HEK293 (cell line): ENCODE data around the gene AP5Z1.

ENCODE experiments used
- BCL11A ChIP-seq: fragments of 450-650 bp; formaldehyde crosslinking; IDR thresholded peaks from 2 replicates; pipeline ENCODE4 v1.5.1; 2016; ENCODE audit warnings: low read depth, missing biosample characterization, missing genetic modification characterization
- TCF7L2 ChIP-seq: IDR thresholded peaks from 2 replicates; pipeline ENCODE4 v1.6.1; 2011; ENCODE audit warnings: low read depth, mild to moderate bottlenecking, inconsistent platforms, low read length, moderate library complexity, borderline replicate concordance
- ZNF157 ChIP-seq: fragments of 450-650 bp; formaldehyde crosslinking; IDR thresholded peaks from 2 replicates; pipeline ENCODE4 v1.5.1; 2016; ENCODE audit warnings: missing biosample characterization, missing genetic modification characterization
- ZNF266 ChIP-seq: fragments of 450-650 bp; formaldehyde crosslinking; IDR thresholded peaks from 2 replicates; pipeline ENCODE4 v1.5.1; 2016; ENCODE audit warnings: missing biosample characterization, missing genetic modification characterization, low read depth
- ZNF530 ChIP-seq: fragments of 450-650 bp; formaldehyde crosslinking; IDR thresholded peaks from 2 replicates; pipeline ENCODE4 v1.5.1; 2016; ENCODE audit warnings: low read depth, missing biosample characterization, missing genetic modification characterization
- ZNF558 ChIP-seq: fragments of 450-650 bp; formaldehyde crosslinking; IDR thresholded peaks from 2 replicates; pipeline ENCODE4 v1.5.1; 2016; ENCODE audit warnings: missing biosample characterization, missing genetic modification characterization
- ZNF624 ChIP-seq: fragments of 450-650 bp; formaldehyde crosslinking; IDR thresholded peaks from 2 replicates; pipeline ENCODE4 v1.5.1; 2017; ENCODE audit warnings: missing biosample characterization, missing genetic modification characterization
- ZNF664 ChIP-seq: fragments of 450-650 bp; formaldehyde crosslinking; IDR thresholded peaks from 2 replicates; pipeline ENCODE4 v1.5.1; 2016; ENCODE audit warnings: missing biosample characterization, missing genetic modification characterization
- ZNF76 ChIP-seq: fragments of 450-650 bp; formaldehyde crosslinking; IDR thresholded peaks from 2 replicates; pipeline ENCODE4; 2016; ENCODE audit warnings: low read depth, missing biosample characterization, missing genetic modification characterization, borderline replicate concordance
- TF ChIP-seq, protein P1 (sequence below): fragments of 450-650 bp; formaldehyde crosslinking; IDR thresholded peaks from 2 replicates; pipeline ENCODE4 v1.5.1; 2016; ENCODE audit warnings: missing biosample characterization, missing genetic modification characterization
- TF ChIP-seq, protein P2 (sequence below): fragments of 450-650 bp; formaldehyde crosslinking; IDR thresholded peaks from 2 replicates; pipeline ENCODE4 v1.5.1; 2016; ENCODE audit warnings: missing biosample characterization, missing genetic modification characterization
- TF ChIP-seq, protein P3 (sequence below): fragments of 450-650 bp; formaldehyde crosslinking; IDR thresholded peaks from 2 replicates; pipeline ENCODE4 v1.5.1; 2016; ENCODE audit warnings: missing biosample characterization, missing genetic modification characterization

DNA sequence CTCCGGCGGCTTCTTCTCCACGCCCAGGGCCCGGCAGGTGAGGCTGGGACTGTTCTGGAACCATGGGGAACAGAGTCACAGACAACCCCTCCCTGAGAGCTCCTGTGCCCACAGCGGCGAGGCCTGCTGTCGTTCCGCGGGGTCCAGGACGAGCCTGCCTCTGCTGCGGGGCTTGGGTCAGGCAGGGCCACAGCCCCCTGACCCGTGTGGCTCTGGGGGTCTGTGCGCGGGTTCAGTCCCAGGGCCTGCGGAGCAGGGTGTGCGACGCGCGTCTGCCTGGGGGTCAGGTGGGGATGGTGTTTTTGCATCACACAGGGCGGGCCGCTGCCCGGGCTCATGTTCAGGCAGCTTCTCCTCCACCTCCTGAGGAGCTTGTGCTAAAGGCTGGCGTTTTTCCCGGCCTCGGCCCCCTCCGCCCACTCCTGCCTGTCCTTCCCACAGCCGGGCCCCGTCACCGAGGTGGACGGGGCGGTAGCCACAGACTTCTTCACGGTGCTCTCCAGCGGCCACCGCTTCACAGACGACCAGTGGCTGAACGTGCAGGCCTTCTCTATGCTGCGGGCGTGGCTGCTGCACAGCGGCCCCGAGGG, 8.4 kb downstream of the AP5Z1 start:
- TF ChIP-seq ZNF530 (tag by site-specific recombination) (no peak), ZNF558 (tag by site-specific recombination) (no peak), ZNF76 (no peak), ZNF664 (tag by site-specific recombination) (no peak), ZNF157 (tag by site-specific recombination) (no peak), ZNF266 (no peak), ZNF624 (tag by site-specific recombination) (no peak), BCL11A (no peak), TCF7L2 (no peak)
- TF ChIP-seq, protein P1, sequence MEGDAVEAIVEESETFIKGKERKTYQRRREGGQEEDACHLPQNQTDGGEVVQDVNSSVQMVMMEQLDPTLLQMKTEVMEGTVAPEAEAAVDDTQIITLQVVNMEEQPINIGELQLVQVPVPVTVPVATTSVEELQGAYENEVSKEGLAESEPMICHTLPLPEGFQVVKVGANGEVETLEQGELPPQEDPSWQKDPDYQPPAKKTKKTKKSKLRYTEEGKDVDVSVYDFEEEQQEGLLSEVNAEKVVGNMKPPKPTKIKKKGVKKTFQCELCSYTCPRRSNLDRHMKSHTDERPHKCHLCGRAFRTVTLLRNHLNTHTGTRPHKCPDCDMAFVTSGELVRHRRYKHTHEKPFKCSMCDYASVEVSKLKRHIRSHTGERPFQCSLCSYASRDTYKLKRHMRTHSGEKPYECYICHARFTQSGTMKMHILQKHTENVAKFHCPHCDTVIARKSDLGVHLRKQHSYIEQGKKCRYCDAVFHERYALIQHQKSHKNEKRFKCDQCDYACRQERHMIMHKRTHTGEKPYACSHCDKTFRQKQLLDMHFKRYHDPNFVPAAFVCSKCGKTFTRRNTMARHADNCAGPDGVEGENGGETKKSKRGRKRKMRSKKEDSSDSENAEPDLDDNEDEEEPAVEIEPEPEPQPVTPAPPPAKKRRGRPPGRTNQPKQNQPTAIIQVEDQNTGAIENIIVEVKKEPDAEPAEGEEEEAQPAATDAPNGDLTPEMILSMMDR (tag by site-specific recombination), result no peak
- TF ChIP-seq, protein P2, sequence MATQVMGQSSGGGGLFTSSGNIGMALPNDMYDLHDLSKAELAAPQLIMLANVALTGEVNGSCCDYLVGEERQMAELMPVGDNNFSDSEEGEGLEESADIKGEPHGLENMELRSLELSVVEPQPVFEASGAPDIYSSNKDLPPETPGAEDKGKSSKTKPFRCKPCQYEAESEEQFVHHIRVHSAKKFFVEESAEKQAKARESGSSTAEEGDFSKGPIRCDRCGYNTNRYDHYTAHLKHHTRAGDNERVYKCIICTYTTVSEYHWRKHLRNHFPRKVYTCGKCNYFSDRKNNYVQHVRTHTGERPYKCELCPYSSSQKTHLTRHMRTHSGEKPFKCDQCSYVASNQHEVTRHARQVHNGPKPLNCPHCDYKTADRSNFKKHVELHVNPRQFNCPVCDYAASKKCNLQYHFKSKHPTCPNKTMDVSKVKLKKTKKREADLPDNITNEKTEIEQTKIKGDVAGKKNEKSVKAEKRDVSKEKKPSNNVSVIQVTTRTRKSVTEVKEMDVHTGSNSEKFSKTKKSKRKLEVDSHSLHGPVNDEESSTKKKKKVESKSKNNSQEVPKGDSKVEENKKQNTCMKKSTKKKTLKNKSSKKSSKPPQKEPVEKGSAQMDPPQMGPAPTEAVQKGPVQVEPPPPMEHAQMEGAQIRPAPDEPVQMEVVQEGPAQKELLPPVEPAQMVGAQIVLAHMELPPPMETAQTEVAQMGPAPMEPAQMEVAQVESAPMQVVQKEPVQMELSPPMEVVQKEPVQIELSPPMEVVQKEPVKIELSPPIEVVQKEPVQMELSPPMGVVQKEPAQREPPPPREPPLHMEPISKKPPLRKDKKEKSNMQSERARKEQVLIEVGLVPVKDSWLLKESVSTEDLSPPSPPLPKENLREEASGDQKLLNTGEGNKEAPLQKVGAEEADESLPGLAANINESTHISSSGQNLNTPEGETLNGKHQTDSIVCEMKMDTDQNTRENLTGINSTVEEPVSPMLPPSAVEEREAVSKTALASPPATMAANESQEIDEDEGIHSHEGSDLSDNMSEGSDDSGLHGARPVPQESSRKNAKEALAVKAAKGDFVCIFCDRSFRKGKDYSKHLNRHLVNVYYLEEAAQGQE, result no peak
- TF ChIP-seq, protein P3, sequence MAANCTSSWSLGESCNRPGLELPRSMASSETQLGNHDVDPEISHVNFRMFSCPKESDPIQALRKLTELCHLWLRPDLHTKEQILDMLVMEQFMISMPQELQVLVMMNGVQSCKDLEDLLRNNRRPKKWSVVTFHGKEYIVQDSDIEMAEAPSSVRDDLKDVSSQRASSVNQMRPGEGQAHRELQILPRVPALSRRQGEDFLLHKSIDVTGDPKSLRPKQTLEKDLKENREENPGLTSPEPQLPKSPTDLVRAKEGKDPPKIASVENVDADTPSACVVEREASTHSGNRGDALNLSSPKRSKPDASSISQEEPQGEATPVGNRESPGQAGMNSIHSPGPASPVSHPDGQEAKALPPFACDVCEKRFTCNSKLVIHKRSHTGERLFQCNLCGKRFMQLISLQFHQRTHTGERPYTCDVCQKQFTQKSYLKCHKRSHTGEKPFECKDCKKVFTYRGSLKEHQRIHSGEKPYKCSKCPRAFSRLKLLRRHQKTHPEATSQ (tag by site-specific recombination), result no peak
